GM21576 (cell line): ENCODE results near the gene SATB1.
A peak's percentile ranks its signal among the peaks of the same experiment; 100 is the strongest.

Source experiments
- ATAC-seq: cut with Tn5 transposase; IDR thresholded peaks from one replicate; pipeline ENCODE4 v1.9.1; 2021; ENCODE audit warnings: mild to moderate bottlenecking, moderate library complexity; ENCODE audit not compliant: unreplicated experiment

The SATB1 gene

GRCh38 chr3:18432752-18433151 lies 7.6 kb upstream of the SATB1 start:
- ATAC-seq = no peak

- no peak for ATAC-seq
Observed at GRCh38 chr3:18431266-18431665, 6.1 kb upstream of the SATB1 start.

- no peak for ATAC-seq
Observed at GRCh38 chr3:18428991-18429745, 4.0 kb upstream of the SATB1 start.

- no peak for ATAC-seq
Observed at GRCh38 chr3:18428036-18428435, 2.9 kb upstream of the SATB1 start.

- ATAC-seq = no peak
Observed at GRCh38 chr3:18426597-18427193, 1.6 kb upstream of the SATB1 start.

GRCh38 chr3:18425641-18426257 lies 610 bp upstream of the SATB1 start:
- peak; percentile 10 for ATAC-seq

GRCh38 chr3:18424213-18424728 lies 868 bp downstream of the SATB1 start:
- ATAC-seq = no peak

- ATAC-seq = peak; percentile 88
Observed at GRCh38 chr3:18423401-18424212, 1.5 kb downstream of the SATB1 start.

GRCh38 chr3:18422972-18423371 lies 2.2 kb downstream of the SATB1 start:
- no peak for ATAC-seq

- no peak for ATAC-seq
Observed at GRCh38 chr3:18420555-18420954, 4.6 kb downstream of the SATB1 start.

GRCh38 chr3:18419232-18419631 lies 5.9 kb downstream of the SATB1 start:
- ATAC-seq = no peak

- ATAC-seq = no peak
Observed at GRCh38 chr3:18417904-18418572, 7.1 kb downstream of the SATB1 start.

GRCh38 chr3:18416332-18416731 lies 8.8 kb downstream of the SATB1 start:
- no peak for ATAC-seq

GRCh38 chr3:18415839-18416238 lies 9.3 kb downstream of the SATB1 start:
- ATAC-seq = no peak

GRCh38 chr3:18415167-18415566 lies 10.0 kb downstream of the SATB1 start:
- no peak for ATAC-seq

GRCh38 chr3:18412684-18413083 lies 12.5 kb downstream of the SATB1 start:
- no peak for ATAC-seq

GRCh38 chr3:18411541-18411940 lies 13.6 kb downstream of the SATB1 start:
- ATAC-seq = no peak

GRCh38 chr3:18410205-18410604 lies 14.9 kb downstream of the SATB1 start:
- no peak for ATAC-seq

GRCh38 chr3:18409266-18409665 lies 15.9 kb downstream of the SATB1 start:
- no peak for ATAC-seq

GRCh38 chr3:18405141-18405540 lies 20.0 kb downstream of the SATB1 start:
- ATAC-seq = no peak

GRCh38 chr3:18403061-18403460 lies 22.1 kb downstream of the SATB1 start:
- no peak for ATAC-seq
